DMS 273 (cell line): Measurements from ENCODE around the gene TECTA.
A peak's percentile ranks its signal among the peaks of the same experiment; 100 is the strongest.
"Not testable (repeated sequence)": the region's sequence is repeated elsewhere in the genome, so short reads cannot be mapped to it uniquely, and the experiment has no call there.

Source experiments
- DNase-seq: peaks from one replicate; lab custom pipeline; 2025; ENCODE audit not compliant: unreplicated experiment; lab: John Stamatoyannopoulos, UW

The TECTA gene

DNA sequence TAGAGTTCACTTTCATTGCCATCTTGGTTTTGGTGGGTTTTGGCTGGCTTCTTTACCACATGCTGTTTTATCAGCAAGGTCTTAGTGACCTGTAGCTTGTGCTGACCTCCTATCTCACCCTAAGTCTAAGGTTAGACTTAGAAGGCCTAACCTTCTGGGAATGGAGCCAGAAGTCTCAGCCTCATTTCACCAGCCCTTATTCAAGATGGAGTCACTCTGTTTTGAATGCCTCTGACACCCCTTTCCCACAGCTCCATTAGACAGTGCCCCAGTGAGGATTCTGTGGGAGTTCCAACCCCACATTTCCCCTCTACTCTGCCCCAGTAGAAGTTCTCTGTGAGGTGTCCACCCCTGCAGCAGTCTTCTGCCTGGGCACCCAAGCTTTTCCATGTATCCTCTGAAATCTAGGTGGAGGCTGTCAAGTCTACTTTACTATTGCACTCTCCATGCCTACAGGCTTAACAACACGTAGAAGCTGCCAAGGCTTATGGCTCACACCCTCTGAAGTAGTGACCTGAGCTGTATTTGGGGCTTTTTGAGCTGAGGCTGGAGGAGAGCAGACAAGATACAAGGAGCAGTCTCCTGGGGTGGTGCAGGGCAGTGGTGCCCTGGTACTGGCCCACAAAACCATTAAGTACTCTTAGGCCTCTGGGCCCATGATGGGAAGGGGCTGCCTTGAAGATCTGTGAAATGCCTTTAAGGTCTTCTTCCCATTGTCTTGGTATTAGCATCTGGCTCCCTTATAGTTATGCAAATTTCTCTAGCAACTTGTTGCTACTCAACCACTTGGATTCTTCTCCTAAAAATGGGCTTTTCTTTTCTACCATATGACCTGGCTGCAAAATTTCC lies 125.6 kb downstream of the TECTA start:
- DNase-seq, result peak; percentile 19

DNA sequence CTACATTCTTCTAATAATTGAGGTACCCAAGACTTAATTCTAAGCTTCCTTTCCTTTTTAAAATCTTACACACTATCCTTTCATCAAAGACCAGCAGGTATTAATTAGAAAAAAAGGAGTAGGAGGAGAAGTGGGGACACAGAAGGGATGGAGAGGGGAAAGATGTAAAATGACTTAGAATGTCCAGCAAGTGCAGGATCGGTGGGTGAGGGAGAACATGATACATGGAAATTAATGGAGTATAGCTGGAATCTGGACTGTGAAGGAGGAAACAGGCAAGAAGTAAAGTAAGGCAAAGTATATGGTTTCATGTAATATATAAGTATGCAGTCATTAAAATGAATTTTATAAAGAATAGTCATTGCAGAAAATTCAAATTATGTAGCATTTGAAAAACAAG lies 127.8 kb downstream of the TECTA start:
- DNase-seq, result no peak

DNA sequence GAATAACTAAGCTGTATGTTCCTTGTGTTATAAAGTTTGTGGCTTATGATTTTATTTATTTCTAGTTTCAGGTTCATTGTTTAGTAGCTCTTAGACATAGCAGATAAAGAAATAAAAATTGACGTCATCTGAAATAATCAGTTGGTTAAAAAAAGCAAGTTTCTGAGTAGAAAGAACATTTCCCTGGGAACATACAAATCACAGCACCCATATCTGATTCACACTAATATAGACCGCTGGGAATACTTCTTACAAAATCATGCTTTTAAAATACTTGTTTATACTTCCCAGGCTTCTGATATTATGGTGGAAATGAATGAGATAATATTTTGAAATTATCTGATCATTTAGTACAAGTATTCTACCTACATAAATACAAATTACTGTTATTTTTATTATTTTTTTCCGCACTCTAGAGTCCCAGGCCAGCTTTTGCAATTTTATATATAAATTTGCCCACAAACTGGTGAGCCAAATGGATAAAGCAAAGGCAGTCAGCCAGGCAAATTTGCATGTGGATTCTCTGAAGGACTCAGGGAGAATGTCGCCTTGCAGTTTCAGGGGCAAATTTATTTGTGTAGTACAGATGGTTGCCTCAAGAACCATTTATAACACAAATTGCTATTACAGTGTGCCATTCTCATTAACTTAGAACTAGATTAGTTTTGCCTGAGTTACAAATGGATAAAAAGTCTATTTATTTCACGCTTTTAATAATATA lies 128.6 kb downstream of the TECTA start:
- no peak for DNase-seq

GRCh38 chr11:121231576-121232278 lies 130.7 kb downstream of the TECTA start:
- no peak for DNase-seq

GRCh38 chr11:121235057-121235456 lies 134.0 kb downstream of the TECTA start:
- no peak for DNase-seq

DNA sequence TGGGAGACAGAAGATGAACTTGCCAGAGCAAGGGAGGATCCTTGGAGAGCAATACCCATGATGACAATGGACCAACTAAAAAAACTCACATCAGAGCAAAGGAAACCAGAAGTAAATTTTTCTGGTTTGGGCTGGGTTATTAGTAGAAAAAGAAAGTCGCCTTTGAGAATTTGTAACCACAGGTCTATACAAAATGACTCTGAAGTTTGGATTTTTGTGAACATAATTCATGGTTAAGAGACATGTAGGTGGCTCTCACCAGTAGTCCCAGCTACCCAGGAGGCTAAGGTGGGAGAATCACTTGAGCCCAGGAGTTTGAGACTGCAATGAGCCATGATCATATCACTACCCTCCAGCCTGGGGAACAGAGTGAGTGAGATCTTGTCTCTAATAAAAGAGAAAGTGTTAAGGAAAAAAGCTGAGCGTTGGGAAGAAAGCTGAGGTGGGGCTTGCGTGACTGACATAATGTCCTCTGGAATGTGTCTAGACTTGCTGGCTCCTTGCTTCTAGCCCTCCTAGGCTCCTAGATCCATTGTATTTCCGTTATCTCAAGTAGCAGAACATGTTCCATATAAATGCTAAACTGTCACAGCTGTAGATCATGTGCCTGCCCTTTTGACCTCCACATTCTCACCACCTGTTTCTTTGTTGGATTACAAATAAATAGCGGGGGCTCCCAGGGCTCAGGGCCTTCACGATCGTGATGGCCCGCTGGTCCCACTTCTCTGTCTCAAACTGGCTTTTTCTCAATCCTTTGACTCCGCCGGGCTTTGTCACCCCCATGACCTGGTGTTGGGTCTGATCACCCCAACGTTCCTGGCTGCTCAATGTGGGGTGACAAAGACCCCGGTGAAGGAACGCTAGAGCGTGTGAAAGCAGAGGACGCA lies 135.3 kb downstream of the TECTA start:
- DNase-seq, result no peak

DNA sequence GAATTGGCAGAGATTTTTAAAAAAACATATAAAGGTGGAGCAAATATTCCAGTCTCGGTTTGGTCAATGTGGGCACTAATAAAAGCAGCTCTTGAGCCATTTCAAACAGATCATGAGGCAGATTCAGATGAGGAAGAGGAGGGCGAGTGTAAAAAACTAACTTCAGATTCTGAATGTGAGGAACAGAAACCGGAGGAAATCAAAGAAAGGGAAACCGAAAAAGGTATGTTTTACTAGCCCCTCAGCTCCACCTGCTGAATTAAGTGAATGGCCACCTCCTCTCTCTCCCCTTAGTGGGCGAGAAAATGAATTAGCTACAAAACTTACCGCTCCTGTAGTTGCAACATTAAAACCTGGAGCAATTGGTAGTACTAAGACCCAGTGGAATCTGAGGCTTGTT lies 136.2 kb downstream of the TECTA start:
- DNase-seq, result not testable (repeated sequence)

DNA sequence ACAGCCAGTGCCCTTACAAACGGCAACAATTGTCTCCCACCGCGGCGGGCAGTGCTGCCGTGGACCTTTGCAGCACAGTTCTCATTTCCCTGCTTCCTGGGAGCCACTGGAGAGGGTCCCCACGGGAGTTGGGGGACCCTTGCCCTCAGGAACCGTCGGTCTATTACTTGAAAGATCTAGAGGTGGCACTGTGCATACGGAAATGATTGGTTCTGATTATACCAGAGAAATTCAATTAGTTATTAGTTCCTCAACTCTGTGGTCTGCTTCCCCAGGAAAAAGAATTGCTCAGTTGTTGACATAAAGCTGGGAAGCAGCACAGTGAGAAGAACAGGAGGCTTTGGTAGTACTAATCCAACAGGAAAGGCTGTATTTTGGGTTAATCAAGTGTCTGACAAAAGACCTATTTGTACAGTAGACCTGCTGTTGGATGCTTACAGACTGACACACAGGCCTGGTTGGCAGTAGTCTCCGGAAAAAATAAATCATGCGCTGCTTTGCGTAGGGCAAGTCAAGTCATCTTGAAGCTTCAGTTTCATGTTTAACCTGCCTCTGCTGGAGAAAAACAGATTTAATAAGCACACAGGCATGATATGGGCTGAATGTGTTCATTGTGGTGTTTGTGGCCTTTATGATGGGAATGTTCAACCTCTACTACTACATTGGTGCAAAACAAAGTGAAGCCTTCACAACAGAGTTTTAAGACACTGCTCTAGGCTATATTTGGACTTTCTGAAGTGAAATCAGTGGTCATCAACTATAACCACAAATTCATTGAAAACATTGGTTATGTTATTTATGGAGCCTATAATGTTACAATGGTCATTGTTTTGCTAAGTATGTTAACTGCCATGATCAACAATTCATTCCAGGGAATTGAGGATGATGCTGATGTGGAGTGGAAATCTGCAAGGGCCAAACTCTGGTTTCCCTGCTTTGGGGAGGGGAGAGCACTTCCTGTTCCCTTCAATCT lies 136.9 kb downstream of the TECTA start:
- no peak for DNase-seq

- no peak for DNase-seq
Observed at GRCh38 chr11:121238956-121239355, 137.9 kb downstream of the TECTA start.

DNA sequence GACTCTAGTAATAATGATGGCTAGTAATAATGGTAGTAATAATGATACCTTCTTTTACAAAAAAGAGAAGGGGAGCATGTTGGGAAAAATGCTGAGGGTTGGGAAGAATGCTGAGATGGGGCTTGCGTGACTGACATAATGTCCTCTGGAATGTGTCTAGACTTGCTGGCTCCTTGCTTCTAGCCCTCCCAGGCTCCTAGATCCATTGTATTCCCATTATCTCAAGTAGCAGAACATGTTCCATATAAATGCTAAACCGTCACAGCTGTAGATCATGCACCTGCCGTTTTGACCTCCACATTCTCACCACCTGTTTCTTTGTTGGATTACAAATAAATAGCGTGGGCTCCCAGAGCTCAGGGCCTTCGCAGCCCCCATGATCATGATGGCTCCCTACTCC lies 139.0 kb downstream of the TECTA start:
- not testable (repeated sequence) for DNase-seq

DNA sequence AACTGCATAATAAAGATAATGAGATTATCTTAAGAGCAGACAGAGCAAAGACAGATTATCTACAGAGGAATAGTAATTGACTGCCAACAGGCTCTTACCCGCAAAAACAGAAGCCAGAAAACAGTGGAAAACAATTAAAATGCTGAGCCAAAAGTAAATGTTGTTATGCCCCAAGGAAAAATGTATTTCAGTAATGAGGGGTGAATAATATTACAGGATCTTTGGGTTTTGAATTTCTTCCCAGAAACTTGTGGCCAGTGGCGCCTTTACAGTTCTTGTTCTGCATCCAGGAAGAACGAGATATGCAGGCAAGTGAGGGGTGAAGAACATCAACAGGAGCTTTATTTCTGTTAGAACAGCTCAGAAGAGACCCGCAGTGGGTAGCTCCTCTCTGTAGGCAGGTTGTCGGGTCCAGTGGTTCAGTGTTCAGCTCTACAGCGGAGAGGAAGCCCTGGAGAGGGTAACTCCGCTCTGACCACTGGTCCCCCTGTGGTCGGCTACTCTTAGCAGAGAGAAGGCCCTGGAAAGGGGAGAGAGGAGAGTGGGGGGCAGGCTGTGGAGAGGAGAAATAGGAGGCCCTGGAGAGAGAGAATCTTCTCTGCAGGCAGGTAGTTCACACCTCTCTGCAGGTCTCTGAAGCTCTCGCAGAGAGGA lies 139.7 kb downstream of the TECTA start:
- DNase-seq, result no peak
